SK-N-SH treated with all-trans-retinoic acid at 6 μM for 48 hours (cell line): ENCODE data around the gene TSN.

Source experiments
- ATAC-seq: fragments of 200-7000 bp; cut with Tn5 transposase; 3 replicates; pipeline ENCODE4 v1.9.1; 2020; ENCODE audit warnings: mild to moderate bottlenecking, moderate library complexity
- ARNTL ChIP-seq: fragments of 450-650 bp; formaldehyde crosslinking; IDR thresholded peaks from 2 replicates; pipeline ENCODE4 v1.5.0; 2020; ENCODE audit warnings: low read depth, mild to moderate bottlenecking, moderate library complexity, borderline replicate concordance
- BACH2 ChIP-seq: fragments of 250-450 bp; sonication (Bioruptor Pico); IDR thresholded peaks from 2 replicates; pipeline ENCODE4 v1.9.0; 2021; ENCODE audit warnings: mild to moderate bottlenecking, borderline replicate concordance
- CREB5 ChIP-seq: fragments of 250-450 bp; sonication (Bioruptor Pico); IDR thresholded peaks from 2 replicates; pipeline ENCODE4 v1.5.1; 2020; ENCODE audit warnings: low read depth, mild to moderate bottlenecking, moderate library complexity
- CSDC2 ChIP-seq: fragments of 250-450 bp; sonication (Bioruptor Pico); IDR thresholded peaks from 2 replicates; pipeline ENCODE4 v1.5.0; 2020; ENCODE audit warnings: mild to moderate bottlenecking, moderate library complexity
- CSRNP3 ChIP-seq: fragments of 250-450 bp; sonication (Bioruptor Pico); IDR thresholded peaks from 2 replicates; pipeline ENCODE4 v1.5.1; 2021; ENCODE audit warnings: mild to moderate bottlenecking, moderate library complexity
- ESRRG ChIP-seq: fragments of 250-450 bp; sonication (Bioruptor Pico); IDR thresholded peaks from 2 replicates; pipeline ENCODE4 v1.6.1; 2021; ENCODE audit warnings: mild to moderate bottlenecking
- GLIS3 ChIP-seq: fragments of 250-450 bp; sonication (Bioruptor Pico); IDR thresholded peaks from 2 replicates; pipeline ENCODE4 v1.5.0; 2020; ENCODE audit warnings: mild to moderate bottlenecking, moderate library complexity
- ISL1 ChIP-seq: fragments of 250-450 bp; sonication (Bioruptor Pico); IDR thresholded peaks from 2 replicates; pipeline ENCODE4 v2.1.2; 2022; ENCODE audit warnings: mild to moderate bottlenecking, moderate library complexity
- PATZ1 ChIP-seq: fragments of 250-450 bp; sonication (Bioruptor Pico); IDR thresholded peaks from 2 replicates; pipeline ENCODE4 v1.8.0; 2020; ENCODE audit warnings: mild to moderate bottlenecking, moderate library complexity, borderline replicate concordance
- PPARA ChIP-seq: fragments of 250-450 bp; sonication (Bioruptor Pico); IDR thresholded peaks from 2 replicates; pipeline ENCODE4 v1.5.0; 2020; ENCODE audit warnings: mild to moderate bottlenecking, borderline replicate concordance
- RARB ChIP-seq: fragments of 250-450 bp; sonication (Bioruptor Pico); IDR thresholded peaks from 2 replicates; pipeline ENCODE4 v1.8.0; 2021; ENCODE audit warnings: mild to moderate bottlenecking, moderate library complexity
- SNAI2 ChIP-seq: fragments of 250-450 bp; sonication (Bioruptor Pico); IDR thresholded peaks from 2 replicates; pipeline ENCODE4 v1.5.0; 2020; ENCODE audit warnings: mild to moderate bottlenecking, moderate library complexity
- TCF4 ChIP-seq: fragments of 250-450 bp; sonication (Bioruptor Pico); IDR thresholded peaks from 2 replicates; pipeline ENCODE4 v1.8.0; 2021; ENCODE audit warnings: mild to moderate bottlenecking, moderate library complexity, borderline replicate concordance
- TOX ChIP-seq: fragments of 250-450 bp; sonication (Bioruptor Pico); IDR thresholded peaks from 2 replicates; pipeline ENCODE4 v1.8.0; 2021; ENCODE audit warnings: mild to moderate bottlenecking, moderate library complexity, borderline replicate concordance
- TSHZ2 ChIP-seq: fragments of 250-450 bp; sonication (Bioruptor Pico); IDR thresholded peaks from 2 replicates; pipeline ENCODE4 v1.5.0; 2020; ENCODE audit warnings: mild to moderate bottlenecking, moderate library complexity
- ZC3H10 ChIP-seq: fragments of 250-450 bp; sonication (Bioruptor Pico); IDR thresholded peaks from 2 replicates; pipeline ENCODE4 v1.5.1; 2021; ENCODE audit warnings: mild to moderate bottlenecking, moderate library complexity
- ZFP3 ChIP-seq: fragments of 250-450 bp; sonication (Bioruptor Pico); IDR thresholded peaks from 2 replicates; pipeline ENCODE4 v1.5.0; 2020; ENCODE audit warnings: mild to moderate bottlenecking, moderate library complexity
- ZFP30 ChIP-seq: fragments of 450-650 bp; formaldehyde crosslinking; IDR thresholded peaks from 2 replicates; pipeline ENCODE4 v1.5.0; 2022; ENCODE audit warnings: mild to moderate bottlenecking, moderate library complexity
- ZNF565 ChIP-seq: fragments of 450-650 bp; formaldehyde crosslinking; conservative IDR thresholded peaks from 2 replicates; pipeline ENCODE4 v1.5.0; 2020; ENCODE audit warnings: low read depth, mild to moderate bottlenecking, moderate library complexity
- ZNF70 ChIP-seq: fragments of 450-650 bp; formaldehyde crosslinking; IDR thresholded peaks from 2 replicates; pipeline ENCODE4 v1.5.0; 2020; ENCODE audit warnings: mild to moderate bottlenecking, moderate library complexity
- ZNF8 ChIP-seq: fragments of 450-650 bp; formaldehyde crosslinking; IDR thresholded peaks from 2 replicates; pipeline ENCODE4 v1.5.0; 2020; ENCODE audit warnings: mild to moderate bottlenecking, moderate library complexity
- TF ChIP-seq, protein P1 (sequence below): fragments of 250-450 bp; sonication (Bioruptor Pico); IDR thresholded peaks from 2 replicates; pipeline ENCODE4 v1.8.0; 2021; ENCODE audit warnings: low read depth, mild to moderate bottlenecking, moderate library complexity, borderline replicate concordance

TSN gene

GRCh38 chr2:121721926-121722325 lies 33.5 kb upstream of the TSN start:
- peak; percentile 42 for ATAC-seq
- no peak for TF ChIP-seq ZFP30 (CRISPR knock-in tag)
- no peak for TF ChIP-seq SNAI2
- no peak for TF ChIP-seq RARB
- no peak for TF ChIP-seq ZC3H10 (CRISPR knock-in tag)
- no peak for TF ChIP-seq ESRRG
- TF ChIP-seq, protein P1, sequence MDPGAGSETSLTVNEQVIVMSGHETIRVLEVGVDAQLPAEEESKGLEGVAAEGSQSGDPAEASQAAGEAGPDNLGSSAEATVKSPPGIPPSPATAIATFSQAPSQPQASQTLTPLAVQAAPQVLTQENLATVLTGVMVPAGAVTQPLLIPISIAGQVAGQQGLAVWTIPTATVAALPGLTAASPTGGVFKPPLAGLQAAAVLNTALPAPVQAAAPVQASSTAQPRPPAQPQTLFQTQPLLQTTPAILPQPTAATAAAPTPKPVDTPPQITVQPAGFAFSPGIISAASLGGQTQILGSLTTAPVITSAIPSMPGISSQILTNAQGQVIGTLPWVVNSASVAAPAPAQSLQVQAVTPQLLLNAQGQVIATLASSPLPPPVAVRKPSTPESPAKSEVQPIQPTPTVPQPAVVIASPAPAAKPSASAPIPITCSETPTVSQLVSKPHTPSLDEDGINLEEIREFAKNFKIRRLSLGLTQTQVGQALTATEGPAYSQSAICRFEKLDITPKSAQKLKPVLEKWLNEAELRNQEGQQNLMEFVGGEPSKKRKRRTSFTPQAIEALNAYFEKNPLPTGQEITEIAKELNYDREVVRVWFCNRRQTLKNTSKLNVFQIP (CRISPR knock-in tag): no peak
- no peak for TF ChIP-seq TSHZ2 (CRISPR knock-in tag)
- TF ChIP-seq BACH2 (CRISPR knock-in tag): no peak
- TF ChIP-seq PATZ1 (CRISPR knock-in tag): no peak
- TF ChIP-seq ZNF70 (CRISPR knock-in tag): no peak
- no peak for TF ChIP-seq ZNF8 (CRISPR knock-in tag)
- TF ChIP-seq CSRNP3 (CRISPR knock-in tag): no peak
- no peak for TF ChIP-seq TCF4 (CRISPR knock-in tag)
- TF ChIP-seq PPARA (CRISPR knock-in tag): no peak

GRCh38 chr2:121722479-121722878 lies 33.0 kb upstream of the TSN start:
- peak; percentile 49 for ATAC-seq
- TF ChIP-seq ZFP3 (CRISPR knock-in tag) (no peak), CSDC2 (CRISPR knock-in tag) (no peak), PPARA (CRISPR knock-in tag) (no peak), ZNF565 (CRISPR knock-in tag) (no peak), GLIS3 (CRISPR knock-in tag) (no peak), ESRRG (no peak), SNAI2 (no peak), BACH2 (CRISPR knock-in tag) (no peak), TOX (CRISPR knock-in tag) (no peak), PATZ1 (CRISPR knock-in tag) (no peak), CREB5 (CRISPR knock-in tag) (no peak), TCF4 (CRISPR knock-in tag) (no peak), TSHZ2 (CRISPR knock-in tag) (no peak), ISL1 (CRISPR knock-in tag) (no peak), CSRNP3 (CRISPR knock-in tag) (no peak), ARNTL (CRISPR knock-in tag) (no peak)
